Measurements from ENCODE around the gene OLFML2A.
A peak's percentile ranks its signal among the peaks of the same experiment; 100 is the strongest.
"Not testable (repeated sequence)": the region's sequence is repeated elsewhere in the genome, so short reads cannot be mapped to it uniquely, and the experiment has no call there.

OLFML2A gene

DNA sequence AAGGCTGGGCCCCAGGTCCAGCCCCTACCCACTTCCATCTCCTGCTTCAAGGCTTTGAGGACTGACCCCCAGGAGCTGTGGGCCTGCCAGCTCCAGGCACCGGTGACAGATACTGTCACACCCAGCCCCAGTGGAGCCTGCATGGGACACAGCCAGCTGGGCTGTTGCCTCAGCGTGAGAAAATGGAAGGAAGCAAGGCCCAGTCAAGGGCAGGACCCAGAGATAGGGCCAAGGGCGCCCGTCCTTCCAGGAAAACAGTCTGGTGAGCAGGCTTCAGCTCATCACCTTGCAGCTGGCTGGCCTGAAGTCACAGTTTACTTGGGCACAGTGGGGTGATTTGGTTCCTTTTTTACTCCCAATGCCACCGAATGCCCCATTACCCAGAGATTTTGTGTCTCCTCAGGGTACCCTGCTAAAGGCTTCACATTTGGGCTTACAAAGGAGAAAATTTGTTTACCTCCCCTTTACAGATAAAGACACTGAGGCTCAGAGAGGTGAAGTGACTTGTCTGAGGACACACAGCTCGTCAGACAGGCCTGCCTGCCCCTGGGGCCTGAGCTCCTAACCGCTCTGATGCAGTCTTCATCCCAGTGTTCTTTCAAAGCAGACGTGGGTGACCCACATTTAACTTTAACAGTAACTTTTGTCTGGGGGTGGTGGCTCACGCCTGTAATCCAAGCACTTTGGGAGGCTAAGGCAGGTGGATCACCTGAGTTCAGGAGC is 54.9 kb downstream of the OLFML2A start:
- DNase-seq: no peak

DNA sequence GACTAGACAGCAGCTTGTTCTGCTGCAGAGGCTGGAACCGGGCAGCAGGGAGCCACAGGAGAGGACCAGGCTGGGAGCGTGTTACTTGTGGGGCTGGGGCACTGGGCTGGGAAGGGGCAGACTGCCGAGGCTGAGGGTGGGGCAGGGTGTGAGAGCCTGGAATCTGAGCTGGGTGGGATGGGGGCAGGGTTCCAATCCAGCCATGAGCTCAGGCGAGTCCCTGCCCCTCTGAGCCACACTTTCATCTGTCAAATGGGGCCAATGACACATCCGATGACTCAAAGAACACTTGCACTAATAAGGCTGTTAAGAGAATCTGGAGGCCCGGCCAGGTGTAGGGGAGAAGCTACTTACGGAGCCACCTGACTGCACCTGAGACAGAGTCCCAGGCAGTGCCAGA is 57.7 kb downstream of the OLFML2A start:
- no peak for DNase-seq

DNA sequence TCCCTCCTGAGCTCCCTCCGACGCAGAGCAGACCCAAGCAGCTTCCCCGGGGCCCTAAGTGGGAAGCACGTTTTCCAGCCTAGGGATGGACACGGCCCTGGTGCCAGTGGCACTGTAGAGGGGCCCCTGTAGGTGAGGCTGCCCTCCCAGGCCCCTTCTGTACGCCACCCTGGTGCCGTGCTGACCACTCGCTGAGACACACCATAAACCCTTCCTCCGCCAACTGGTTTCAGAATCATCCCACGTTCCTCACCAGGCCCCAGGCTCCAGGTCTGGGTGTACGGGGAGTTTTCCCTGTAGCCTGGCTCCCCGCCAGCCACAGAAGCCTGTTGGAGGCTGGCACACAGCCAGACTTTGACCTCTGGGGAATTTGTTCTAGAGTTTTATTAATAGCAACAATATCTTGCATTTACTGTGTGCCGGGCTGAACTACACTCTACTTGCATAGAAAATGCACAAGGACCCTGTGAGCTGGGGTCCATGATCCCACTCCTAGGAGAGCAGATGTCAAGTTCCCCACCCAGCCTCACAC is 58.2 kb downstream of the OLFML2A start:
- DNase-seq: no peak

DNA sequence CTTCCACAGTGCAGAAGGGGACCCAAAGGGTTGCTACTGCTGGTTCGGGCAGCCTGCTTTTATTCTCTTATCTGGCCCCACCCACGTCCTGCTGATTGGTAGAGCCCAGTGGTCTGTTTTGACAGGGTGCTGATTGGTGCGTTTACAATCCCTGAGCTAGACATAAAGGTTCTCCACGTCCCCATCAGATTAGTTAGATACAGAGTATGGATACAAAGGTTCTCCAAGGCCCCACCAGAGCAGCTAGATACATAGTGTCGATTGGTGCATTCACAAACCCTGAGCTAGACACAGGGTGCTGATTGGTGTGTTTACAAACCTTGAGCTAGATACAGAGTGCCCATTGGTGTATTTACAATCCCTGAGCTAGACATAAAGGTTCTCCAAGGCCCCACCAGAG is 61.2 kb downstream of the OLFML2A start:
- not testable (repeated sequence) for DNase-seq

- DNase-seq: not testable (repeated sequence)
Measured at GRCh38 chr9:124838567-124839275, 61.8 kb downstream of the OLFML2A start.

- no peak for DNase-seq
Measured at GRCh38 chr9:124839612-124840299, 62.8 kb downstream of the OLFML2A start.

GRCh38 chr9:124840300-124840833 is 63.4 kb downstream of the OLFML2A start:
- DNase-seq: no peak

DNA sequence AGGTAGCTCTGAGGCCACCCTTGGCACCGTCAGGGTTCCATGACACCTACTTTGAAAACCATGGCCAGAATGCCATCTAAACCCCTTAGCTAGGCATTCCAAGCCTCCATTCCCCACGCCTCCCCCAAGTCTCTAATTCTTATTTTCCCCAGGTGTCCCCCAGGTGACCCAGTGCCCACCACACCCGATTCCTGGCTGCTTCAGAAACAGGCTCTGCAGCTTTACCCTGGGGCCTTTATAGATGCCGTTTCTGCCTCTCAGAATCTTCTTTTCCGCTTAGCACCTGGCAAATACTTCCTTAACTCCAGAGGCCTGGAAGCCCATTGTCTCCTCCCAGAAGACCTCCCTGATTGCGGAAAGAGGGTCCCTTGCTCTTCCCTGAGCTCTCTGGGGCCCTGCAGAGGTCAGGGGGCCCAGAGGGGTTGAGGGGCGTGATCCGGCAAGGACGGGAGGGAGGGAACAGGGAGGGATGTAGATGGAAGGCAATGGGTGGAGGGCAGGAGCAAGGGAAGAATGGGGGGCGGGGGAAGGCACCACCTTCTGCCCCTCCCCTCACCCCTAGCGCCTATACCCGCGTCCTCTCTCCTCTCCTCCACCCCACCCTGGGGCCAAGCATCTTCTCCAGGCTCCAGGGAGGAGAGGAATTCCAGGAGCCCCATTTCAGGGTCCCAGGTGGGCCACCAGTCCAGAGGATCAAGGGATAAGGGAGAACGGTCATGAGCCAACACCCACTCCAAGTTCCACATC is 64.3 kb downstream of the OLFML2A start:
- DNase-seq: no peak

- DNase-seq: no peak
Measured at GRCh38 chr9:124843456-124844034, 66.6 kb downstream of the OLFML2A start.

DNA sequence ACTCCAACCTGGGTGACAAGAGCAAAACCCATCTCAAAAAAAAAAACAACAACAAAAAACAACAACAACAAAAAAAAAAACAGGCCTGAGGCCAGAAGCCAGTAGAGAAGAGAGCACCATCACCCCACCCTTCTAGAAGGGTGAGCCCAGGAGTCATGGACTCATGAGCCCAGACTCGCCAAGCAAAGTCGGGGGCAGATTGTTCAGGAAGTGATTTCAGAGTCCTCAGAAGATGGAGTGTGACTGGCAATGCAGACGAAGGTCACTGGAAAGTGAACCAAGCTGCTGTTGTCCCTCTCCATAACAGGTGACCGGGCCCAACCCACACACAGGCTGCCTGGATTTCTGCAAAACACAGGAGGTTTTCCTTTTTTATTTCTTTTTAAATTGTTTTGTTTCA is 67.4 kb downstream of the OLFML2A start:
- DNase-seq: no peak

DNA sequence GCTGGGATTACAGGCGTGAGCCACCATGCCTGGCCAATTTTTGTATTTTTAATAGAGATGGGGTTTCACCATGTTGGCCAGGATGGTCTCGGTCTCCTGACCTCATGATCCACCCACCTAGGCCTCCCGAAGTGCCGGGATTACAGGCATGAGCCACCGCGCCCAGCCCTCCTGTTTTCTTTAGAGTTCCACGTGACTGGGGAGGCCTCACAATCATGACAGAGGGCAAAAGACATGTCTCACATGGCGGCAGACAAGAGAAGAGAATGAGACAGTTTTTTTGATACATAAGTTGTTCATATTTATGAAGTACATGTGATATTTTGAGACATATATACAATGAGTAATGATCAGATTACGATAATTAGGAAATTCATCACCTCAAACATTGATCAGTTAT is 69.5 kb downstream of the OLFML2A start:
- not testable (repeated sequence) for DNase-seq

- no peak for DNase-seq
Measured at GRCh38 chr9:124846969-124847368, 70.0 kb downstream of the OLFML2A start.

- DNase-seq: no peak
Measured at GRCh38 chr9:124849801-124850200, 72.9 kb downstream of the OLFML2A start.

DNA sequence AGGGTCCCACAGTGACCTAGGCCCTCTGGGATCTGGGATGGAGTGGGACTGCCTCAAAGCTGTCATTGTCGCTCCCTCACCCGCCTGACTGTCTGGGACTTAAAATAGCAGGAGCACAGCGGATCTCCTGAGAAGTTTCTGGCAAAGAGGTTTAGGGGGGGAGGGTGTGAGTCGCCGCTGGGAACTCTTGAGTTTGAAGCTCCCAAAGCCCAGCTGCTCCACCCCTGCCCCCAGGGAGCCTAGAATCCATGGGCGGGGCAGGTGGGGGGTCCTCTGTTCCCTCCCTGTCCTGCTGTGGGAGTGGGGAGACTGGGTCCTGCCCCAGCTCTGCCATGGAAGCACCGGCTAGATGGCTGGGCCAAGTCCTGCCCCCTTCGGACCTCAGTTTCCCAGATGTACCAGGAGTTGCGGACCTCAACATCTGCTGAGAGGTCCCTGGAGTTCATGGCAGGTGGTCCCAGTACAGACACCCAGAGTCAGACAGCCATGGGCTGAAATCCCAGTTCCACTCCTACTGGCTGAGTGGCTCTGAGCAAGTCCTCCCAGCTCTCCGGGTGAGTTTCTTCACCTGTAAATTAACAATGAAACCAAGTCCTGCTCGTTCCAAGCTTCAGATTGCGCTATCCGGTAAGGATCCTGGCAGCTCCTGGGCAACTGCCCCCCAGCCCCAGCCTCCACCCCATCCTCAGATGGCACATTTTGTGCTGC is 75.3 kb downstream of the OLFML2A start:
- DNase-seq: no peak

DNA sequence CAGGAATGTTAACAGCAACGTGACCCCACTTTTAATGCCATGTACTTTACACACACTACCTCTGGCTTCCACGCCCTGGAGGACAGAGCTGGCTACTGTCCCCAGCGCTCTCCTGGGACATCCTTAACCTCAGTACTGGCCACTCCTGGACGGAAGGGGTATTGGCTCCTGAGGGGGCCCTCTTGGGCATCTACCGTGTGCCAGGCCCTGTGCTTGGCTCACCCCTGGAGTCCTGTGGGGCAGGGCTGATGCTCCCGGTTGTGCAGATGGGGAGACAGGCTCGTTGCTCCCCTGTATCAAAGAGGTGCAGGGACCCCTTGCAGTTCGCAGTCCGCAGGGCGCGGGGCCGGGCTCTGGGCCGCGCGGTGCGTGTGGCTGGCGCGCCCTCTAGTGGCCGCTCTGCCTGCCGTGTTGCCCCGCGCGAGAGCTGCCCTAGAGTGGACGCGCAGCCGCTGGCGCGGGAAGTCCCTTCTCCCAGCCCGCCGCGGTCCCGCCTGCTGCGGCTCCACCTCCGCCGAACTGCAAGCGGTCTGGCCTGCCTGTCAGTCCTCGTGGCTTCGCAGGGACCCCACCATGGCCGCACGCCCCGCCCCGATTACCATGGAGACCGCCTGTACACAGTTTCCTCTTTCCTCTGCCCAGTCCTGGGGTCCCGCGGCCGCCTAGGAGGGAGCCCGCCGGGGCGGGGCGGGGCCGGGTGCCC is 76.0 kb downstream of the OLFML2A start, which contains the start of gene WDR38:
Gene WDR38 (plus strand): TSS at position 632 of the 703 bp plus-strand sequence. CDS start 72 bp downstream, outside the sequence.
- peak; percentile 81 for DNase-seq

GRCh38 chr9:124853605-124854143 is 76.7 kb downstream of the OLFML2A start:
- DNase-seq: no peak

DNA sequence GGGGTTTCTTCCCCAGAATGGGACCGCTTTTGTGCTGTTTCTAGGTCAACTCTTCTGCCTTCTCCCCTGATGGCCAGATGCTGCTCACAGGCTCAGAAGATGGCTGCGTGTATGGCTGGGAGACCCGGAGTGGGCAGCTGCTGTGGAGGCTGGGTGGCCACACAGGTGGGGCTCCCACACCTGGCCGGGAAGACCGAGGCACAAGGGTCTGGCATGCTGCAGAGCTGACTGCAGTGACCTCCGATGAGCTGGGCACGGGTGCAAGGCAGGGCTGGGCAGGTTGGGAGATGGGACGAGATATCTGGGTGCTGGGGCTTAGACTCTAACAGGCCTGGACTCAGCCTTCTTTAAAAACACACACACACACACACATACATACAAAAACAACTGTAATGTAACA is 77.2 kb downstream of the OLFML2A start:
- DNase-seq: no peak

DNA sequence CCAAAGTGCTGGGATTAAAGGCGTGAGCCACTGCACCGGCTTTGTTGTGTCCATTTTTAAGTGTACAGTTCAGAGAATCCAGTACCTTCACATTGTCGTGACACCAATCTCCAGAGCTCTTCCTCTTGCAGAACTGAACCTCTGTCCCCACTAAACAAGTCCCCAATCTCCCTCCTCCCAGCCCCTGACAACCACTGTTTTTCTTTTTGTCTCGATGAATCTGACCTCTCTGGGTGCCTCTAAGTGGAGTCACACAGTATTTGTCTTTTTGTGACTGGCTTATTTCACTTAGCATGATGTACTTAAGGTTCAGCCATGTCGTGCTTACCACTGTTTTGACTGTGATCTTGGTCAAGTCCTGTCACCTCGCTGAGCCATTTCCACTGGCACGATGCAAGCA is 77.9 kb downstream of the OLFML2A start:
- DNase-seq: no peak

- DNase-seq: no peak
Measured at GRCh38 chr9:124855566-124855943, 78.6 kb downstream of the OLFML2A start.

DNA sequence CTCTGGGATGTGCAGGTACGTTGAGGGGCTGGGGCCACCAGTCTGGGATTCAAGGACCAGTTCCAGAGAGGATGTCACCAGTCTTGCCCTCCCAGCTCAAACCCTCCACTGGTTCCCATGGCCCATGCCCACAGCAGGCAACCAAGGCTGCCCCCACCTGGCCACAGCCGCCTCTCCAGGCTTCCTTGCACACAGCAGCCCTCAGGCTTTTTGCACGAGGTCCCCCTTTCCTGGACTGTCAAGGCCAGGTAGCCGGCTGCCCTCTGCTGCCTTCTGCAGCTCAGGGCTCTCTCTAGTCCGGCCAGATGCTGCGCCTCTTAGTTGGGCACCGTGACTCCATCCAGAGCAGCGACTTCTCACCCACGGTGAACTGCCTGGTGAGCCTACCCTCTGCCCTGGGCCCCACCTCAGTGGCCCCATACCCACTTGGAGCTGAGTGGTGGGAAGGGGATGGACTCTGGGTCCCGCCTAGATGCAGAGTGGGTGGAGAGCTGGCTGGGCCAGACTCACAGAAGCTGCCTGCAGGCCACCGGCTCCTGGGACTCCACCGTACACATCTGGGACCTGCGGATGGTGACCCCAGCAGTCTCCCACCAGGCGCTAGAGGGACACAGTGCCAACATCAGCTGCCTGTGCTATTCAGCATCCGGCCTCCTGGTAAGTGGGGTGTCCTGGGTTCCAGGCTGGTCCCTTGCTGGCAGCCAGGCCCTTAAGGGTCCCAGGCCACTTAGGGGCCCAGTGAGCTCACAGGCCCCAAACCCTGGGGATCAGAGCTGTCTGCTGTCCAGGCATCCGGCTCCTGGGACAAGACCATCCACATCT is 79.2 kb downstream of the OLFML2A start:
- peak; percentile 26 for DNase-seq
